ENCODE measurements around the gene GLIS2.

The GLIS2 gene

DNA sequence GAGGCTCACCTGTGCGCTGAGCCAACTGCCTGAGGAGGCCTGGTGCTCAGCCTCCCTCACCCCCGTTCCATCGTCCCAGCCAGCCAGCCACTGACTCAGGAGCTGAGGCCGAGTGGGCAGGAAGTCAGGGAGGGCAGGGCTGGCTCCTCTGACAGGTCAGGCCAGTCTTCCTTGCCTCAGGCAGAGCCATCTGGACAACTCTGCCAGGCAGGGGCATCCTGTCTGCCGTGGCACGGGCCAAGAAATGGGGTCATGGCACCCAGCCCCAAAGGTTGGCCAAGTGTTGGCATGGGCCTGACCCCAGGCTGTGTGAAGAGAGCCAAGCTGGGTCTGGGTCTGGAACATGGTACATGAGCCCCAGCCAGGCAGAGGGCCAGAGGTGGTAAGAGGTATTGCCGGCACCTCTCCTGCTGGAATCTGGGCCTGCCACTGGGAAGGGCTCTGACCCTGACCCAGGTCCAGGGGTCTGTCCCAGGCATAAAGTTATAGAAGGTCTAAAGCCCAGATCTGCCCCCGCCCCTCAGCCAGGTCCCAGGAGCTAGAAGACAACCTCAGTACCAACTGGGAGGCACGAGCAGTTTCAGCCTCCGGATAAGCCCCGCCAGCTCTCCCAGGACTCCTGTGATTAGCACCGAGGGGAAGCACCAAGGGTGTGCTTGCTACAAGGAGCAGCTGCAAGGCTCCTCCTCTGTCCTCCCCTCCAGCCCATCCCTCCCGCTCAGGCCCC is 53.3 kb downstream of the GLIS2 start:
- TF ChIP-seq, protein P1, sequence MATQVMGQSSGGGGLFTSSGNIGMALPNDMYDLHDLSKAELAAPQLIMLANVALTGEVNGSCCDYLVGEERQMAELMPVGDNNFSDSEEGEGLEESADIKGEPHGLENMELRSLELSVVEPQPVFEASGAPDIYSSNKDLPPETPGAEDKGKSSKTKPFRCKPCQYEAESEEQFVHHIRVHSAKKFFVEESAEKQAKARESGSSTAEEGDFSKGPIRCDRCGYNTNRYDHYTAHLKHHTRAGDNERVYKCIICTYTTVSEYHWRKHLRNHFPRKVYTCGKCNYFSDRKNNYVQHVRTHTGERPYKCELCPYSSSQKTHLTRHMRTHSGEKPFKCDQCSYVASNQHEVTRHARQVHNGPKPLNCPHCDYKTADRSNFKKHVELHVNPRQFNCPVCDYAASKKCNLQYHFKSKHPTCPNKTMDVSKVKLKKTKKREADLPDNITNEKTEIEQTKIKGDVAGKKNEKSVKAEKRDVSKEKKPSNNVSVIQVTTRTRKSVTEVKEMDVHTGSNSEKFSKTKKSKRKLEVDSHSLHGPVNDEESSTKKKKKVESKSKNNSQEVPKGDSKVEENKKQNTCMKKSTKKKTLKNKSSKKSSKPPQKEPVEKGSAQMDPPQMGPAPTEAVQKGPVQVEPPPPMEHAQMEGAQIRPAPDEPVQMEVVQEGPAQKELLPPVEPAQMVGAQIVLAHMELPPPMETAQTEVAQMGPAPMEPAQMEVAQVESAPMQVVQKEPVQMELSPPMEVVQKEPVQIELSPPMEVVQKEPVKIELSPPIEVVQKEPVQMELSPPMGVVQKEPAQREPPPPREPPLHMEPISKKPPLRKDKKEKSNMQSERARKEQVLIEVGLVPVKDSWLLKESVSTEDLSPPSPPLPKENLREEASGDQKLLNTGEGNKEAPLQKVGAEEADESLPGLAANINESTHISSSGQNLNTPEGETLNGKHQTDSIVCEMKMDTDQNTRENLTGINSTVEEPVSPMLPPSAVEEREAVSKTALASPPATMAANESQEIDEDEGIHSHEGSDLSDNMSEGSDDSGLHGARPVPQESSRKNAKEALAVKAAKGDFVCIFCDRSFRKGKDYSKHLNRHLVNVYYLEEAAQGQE (IDR thresholded peaks at IDR 0.05; ENCODE audit: insufficient read depth in 1 of 2, low read depth in 2 of 2, low read length in 2 of 2), result no peak
- TF ChIP-seq POLR2AphosphoS5 (IDR thresholded peaks at IDR 0.05; ENCODE audit: low read depth, low read length) (no peak), FOXP2 (optimal IDR thresholded peaks at IDR 0.05; ENCODE audit: borderline replicate concordance, extremely low read depth, extremely low read length, insufficient read depth) (no peak), SIN3A (IDR thresholded peaks at IDR 0.05; ENCODE audit: borderline replicate concordance, insufficient read depth, low read length) (no peak), TAF1 (IDR thresholded peaks at IDR 0.05; ENCODE audit: borderline replicate concordance, insufficient read depth, low read length) (no peak)

DNA sequence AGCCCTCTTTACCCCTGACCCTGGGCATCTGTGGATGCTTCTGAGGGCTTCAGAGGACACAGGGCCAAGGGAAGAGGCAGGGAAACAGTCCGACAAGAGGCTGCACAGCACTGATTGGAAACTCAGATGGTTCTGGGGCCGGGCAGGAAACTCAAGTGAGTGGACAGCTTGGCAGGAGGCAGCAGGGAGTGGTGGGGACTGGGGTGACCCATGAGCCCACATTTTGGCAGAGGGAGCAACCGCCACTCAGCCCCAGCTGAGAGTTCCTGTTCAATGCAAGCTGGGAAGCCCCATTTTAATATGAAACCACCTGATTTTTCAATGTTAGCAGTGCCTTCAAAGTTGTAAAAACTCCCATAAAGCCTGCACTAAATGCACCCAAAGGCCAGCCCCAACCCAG is 54.3 kb downstream of the GLIS2 start:
- no peak for TF ChIP-seq SIN3A (IDR thresholded peaks at IDR 0.05; ENCODE audit: borderline replicate concordance, insufficient read depth, low read length)
- TF ChIP-seq, protein P1 (IDR thresholded peaks at IDR 0.05; ENCODE audit: insufficient read depth in 1 of 2, low read depth in 2 of 2, low read length in 2 of 2), result no peak
- no peak for TF ChIP-seq FOXP2 (optimal IDR thresholded peaks at IDR 0.05; ENCODE audit: borderline replicate concordance, extremely low read depth, extremely low read length, insufficient read depth)
- TF ChIP-seq POLR2AphosphoS5 (IDR thresholded peaks at IDR 0.05; ENCODE audit: low read depth, low read length), result no peak
- TF ChIP-seq TAF1 (IDR thresholded peaks at IDR 0.05; ENCODE audit: borderline replicate concordance, insufficient read depth, low read length), result no peak

DNA sequence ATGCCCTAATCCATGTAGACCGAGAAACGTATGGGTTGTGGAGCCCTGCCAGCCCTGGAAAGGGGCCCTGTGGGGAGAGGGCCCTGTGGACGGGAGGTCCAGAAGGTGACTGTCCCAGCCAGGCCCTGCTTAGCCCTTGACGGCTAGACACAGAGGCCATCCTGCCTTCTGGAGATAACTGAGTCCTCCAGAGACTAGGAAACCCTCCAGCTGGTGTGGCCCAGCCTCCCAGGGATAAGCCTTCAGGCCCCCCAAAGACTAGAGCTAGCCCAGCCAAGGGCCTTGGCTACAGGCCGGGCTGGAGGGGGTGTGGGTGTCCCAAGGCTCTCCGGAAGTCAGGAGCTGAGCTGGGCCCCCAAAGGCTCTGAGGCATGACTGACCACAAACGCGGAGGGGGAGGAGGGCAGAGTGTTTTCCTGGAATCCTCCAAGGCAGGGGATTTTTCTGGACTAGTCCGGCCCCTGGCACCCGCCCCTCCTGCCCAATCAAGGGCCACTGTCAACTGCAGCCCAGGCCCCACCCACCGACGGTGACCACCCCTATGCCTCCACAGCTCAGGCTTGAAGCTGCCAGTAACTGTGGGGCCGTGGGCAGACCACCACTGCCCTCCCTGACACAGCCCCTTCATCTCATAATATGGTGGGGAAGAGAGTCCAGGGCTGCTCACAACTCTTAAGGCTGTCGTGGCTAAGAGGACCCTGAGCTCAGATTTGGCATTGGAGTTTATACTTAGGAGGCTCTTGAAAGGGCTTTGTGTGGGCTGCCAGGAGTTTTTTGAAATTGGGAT is 54.9 kb downstream of the GLIS2 start:
- no peak for TF ChIP-seq POLR2AphosphoS5 (IDR thresholded peaks at IDR 0.05; ENCODE audit: low read depth, low read length)

DNA sequence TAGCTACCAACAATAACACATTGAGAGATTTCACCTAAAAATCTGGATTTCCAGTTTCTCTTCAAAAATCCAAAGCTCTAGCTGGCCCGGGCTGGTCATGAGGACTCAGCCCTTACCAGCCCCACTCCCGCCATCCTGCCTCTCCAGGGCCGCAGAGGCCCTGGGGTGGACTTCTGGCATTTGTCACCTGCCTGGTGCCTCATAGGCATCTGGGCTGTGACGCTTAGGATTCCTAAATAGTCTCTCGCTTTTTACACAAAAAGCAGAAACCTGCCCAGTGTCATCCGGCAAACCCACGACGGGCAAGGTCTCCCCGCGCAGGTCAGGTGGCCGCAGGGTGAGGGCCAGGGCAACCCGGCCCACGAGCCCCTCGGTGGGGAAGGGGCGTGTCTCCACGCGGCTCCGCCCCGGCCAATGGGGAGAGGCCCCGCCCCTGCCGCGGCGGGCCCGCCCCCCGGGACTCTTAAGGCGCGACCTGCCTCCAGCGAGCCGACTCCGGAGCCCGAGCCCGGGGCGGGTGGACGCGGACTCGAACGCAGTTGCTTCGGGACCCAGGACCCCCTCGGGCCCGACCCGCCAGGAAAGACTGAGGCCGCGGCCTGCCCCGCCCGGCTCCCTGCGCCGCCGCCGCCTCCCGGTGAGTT is 55.6 kb downstream of the GLIS2 start, which contains the start of gene VASN:
VASN (plus strand) TSS at position 492 of the 644 bp plus-strand sequence. CDS start 9,030 bp downstream, outside the sequence.
- peak; percentile 90 for TF ChIP-seq POLR2AphosphoS5 (IDR thresholded peaks at IDR 0.05; ENCODE audit: low read depth, low read length)
- TF ChIP-seq TAF1 (IDR thresholded peaks at IDR 0.05; ENCODE audit: borderline replicate concordance, insufficient read depth, low read length), result peak; percentile 82; the same call in 1 of the 2 replicates
- TF ChIP-seq, protein P1 (IDR thresholded peaks at IDR 0.05; ENCODE audit: insufficient read depth in 1 of 2, low read depth in 2 of 2, low read length in 2 of 2), result 0 out of 4 replicates have a peak, but pooled peaks of 1 of the 2 experiments have one; percentile 22
- no peak; the same call in 1 of the 2 replicates for TF ChIP-seq SIN3A (IDR thresholded peaks at IDR 0.05; ENCODE audit: borderline replicate concordance, insufficient read depth, low read length)
- TF ChIP-seq FOXP2 (optimal IDR thresholded peaks at IDR 0.05; ENCODE audit: borderline replicate concordance, extremely low read depth, extremely low read length, insufficient read depth), result no peak

DNA sequence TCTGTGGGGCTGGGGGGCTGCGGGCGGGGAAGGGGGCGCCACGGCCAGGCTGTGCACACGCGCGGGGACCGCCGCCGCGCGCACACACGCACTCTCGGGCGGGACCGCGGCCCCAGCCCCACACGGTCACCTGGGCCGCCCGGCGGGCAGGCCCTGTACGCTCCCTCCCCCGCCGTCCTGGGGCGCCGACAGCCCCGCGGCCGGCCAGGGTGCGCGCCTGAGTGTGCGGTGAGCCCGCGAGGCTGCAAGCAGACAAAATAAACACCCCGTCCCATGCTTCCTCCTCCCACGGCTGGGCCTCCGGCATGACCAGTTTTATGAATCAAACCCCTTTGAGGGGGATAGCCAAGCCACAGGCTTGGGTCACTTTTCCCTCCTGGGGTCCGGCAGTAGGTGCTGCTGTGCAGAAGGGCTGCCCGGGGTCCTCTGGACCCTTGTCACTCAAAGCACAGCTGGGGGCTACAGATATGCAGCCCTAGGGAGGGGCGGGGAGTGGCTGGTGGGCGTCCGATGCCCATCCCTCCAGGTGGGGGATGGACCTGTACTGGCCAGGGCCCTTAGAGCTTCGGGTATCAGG is 56.2 kb downstream of the GLIS2 start:
- TF ChIP-seq POLR2AphosphoS5 (IDR thresholded peaks at IDR 0.05; ENCODE audit: low read depth, low read length) (no peak; the same call in 1 of the 2 replicates), TAF1 (IDR thresholded peaks at IDR 0.05; ENCODE audit: borderline replicate concordance, insufficient read depth, low read length) (no peak), FOXP2 (optimal IDR thresholded peaks at IDR 0.05; ENCODE audit: borderline replicate concordance, extremely low read depth, extremely low read length, insufficient read depth) (no peak), SIN3A (IDR thresholded peaks at IDR 0.05; ENCODE audit: borderline replicate concordance, insufficient read depth, low read length) (no peak; the same call in 1 of the 2 replicates)
- TF ChIP-seq, protein P1 (IDR thresholded peaks at IDR 0.05; ENCODE audit: insufficient read depth in 1 of 2, low read depth in 2 of 2, low read length in 2 of 2), result no peak
